H1 (cell line): Measurements from ENCODE around the gene MPV17. TPM values are rescaled to one million over a fixed set of nuclear protein-coding genes. Genes with fewer than 3 reads are reported as not detected.

Experiments
- ASH2L ChIP-seq: fragments of 200-600, 300-600 bp; sonication (generic); IDR thresholded peaks from one replicate; pipeline ENCODE4 v1.7.1; 2017; ENCODE audit warnings: low read length
- SIN3A ChIP-seq, 2 experiments: IDR thresholded peaks in 1 of 2; conservative IDR thresholded peaks in 1 of 2; 2 replicates each; pipeline ENCODE4 v1.6.1; 2011 to 2012; ENCODE audit warnings: low read length in 2 of 2, improper control_type of control experiment in 1 of 2, low read depth in 1 of 2, mild to moderate bottlenecking in 1 of 2
- SRF ChIP-seq: IDR thresholded peaks from 2 replicates; pipeline ENCODE4 v1.6.1; 2011; ENCODE audit warnings: mild to moderate bottlenecking, low read depth, low read length, moderate library complexity
- polyA plus RNA-seq, 7 experiments: library from polyadenylated mRNA; depleted of rRNA in 3 of 7; stranded (reverse) in 5 of 7; unstranded in 2 of 7; fragments of >200 nt in 5 of 7; fragments of 200-250 nt in 2 of 7; gene quantifications; 1 replicate in 5 of 7; 2 replicates in 1 of 7; 4 replicates in 1 of 7; pipeline versions ENCODE4 v1.2.1 to v1.2.3, GENCODE V29; 2011 to 2013; ENCODE audit warnings: missing spikeins in 2 of 7, mixed read lengths in 2 of 7
- total RNA-seq: library from RNA; stranded (reverse); fragmentation: NEBNext Ultra II Directional; extraction: Animal tissue kit (Norgen Biotek cat#: 25700); gene quantifications from 2 replicates; pipeline ENCODE4 v1.2.1, GENCODE V29; 2021

Gene MPV17
- total and polyA plus RNA-seq, 2 of the 8 experiments (the other 6 are each of a cell fraction or from before 2014, with no cell fraction given): 45.2 to 181 TPM

GRCh38 chr2:27356382-27357181 lies 33.7 kb upstream of the MPV17 start, which contains the start of gene GTF3C2 (continued):
- TF ChIP-seq ASH2L: peak; percentile 70
- TF ChIP-seq SRF: peak; percentile 55
- TF ChIP-seq SIN3A (conservative IDR thresholded peaks at IDR 0.05 in 1 of 2, IDR thresholded peaks at IDR 0.05 in 1 of 2; ENCODE audit: low read depth in 1 of 2, low read length in 2 of 2): peak; percentile 14 to 78; a peak in 2 of 4 replicates
- TF ChIP-seq, all 59 proteins: peak for 28
